ENCODE data around the gene CTDSP1.

DNA sequence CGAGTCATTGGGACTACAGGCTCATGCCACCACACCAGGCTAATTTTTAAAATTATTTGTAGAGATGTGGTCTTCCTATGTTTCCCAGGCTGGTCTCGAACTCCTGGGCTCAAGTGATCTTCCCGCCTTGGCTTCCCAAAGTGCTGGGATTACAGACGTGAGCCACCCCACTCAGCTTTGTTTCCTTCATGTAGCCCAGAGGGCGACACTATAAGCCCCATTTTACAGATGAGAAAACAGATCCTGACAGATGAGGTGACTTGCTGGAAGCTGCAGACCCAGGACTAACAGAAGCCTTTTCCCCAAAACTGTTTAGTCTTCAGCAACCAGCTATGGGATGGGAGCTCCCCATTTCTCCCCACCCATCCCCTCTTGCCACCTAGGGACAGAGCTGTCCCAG lies 7.2 kb upstream of the CTDSP1 start:
- TF ChIP-seq, protein P1, sequence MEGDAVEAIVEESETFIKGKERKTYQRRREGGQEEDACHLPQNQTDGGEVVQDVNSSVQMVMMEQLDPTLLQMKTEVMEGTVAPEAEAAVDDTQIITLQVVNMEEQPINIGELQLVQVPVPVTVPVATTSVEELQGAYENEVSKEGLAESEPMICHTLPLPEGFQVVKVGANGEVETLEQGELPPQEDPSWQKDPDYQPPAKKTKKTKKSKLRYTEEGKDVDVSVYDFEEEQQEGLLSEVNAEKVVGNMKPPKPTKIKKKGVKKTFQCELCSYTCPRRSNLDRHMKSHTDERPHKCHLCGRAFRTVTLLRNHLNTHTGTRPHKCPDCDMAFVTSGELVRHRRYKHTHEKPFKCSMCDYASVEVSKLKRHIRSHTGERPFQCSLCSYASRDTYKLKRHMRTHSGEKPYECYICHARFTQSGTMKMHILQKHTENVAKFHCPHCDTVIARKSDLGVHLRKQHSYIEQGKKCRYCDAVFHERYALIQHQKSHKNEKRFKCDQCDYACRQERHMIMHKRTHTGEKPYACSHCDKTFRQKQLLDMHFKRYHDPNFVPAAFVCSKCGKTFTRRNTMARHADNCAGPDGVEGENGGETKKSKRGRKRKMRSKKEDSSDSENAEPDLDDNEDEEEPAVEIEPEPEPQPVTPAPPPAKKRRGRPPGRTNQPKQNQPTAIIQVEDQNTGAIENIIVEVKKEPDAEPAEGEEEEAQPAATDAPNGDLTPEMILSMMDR (IDR thresholded peaks at IDR 0.05) = no peak
- no peak for TF ChIP-seq EP300 (IDR thresholded peaks at IDR 0.05; ENCODE audit: low read depth)
- TF ChIP-seq POLR2A (IDR thresholded peaks at IDR 0.05) = no peak

All from transverse colon (tissue), 3 donors.